AG09309 (cell line): ENCODE data around the gene UMPS.

Experiments
- DNase-seq: peaks from one replicate; pipeline ENCODE4 v3.0.0-alpha.2; 2010; ENCODE audit warnings: low read depth
- H3K4me3 ChIP-seq: 2 replicates; pipeline ENCODE4 v1.5.1; 2011; ENCODE audit warnings: mild to moderate bottlenecking, low read depth, low read length, moderate library complexity; ENCODE audit not compliant: control insufficient read depth
- TF ChIP-seq, protein P1 (sequence below): IDR thresholded peaks from 2 replicates; pipeline ENCODE4 v1.5.1; 2011; ENCODE audit warnings: mild to moderate bottlenecking, low read depth, low read length, inconsistent platforms; ENCODE audit not compliant: insufficient read depth, control insufficient read depth; ENCODE audit errors: missing control alignments

The UMPS gene

DNA sequence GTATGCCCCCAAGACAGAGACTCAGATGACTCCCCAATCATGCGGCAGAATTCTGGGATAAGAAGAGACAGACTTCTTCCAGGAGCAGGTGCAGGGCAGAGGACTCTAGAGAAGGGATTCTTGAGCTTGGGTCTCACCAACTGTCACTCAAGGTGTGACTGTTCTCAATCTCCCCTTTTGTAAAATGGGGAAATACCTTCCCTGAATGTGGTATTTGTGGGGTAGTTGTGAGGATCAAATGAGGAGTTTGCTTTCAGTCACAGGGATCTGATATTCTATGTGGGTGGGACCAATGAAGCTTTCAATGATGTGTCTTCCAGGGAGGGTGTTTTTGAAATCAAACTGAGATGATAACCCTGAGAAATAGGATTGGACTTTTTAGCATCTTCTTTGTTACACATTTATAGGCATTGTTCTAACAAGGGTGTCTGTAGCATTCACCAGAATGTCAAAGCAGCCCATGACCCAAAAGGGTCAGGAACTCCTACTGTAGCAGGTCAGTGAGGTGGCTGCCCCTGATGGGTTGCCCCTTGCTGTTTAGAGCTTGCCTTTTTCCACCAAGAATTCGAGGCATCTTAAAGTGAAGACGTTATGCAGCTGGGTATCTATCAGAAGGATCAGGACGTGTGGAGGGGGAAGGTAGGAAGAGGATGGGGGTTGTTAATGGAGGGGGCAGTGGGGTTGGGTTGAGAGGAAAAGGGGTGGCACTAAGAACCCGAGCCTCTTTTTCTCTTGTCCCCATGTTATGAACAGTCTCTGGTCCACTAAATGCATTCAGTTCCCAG lies 28.8 kb downstream of the UMPS start:
- TF ChIP-seq, protein P1, sequence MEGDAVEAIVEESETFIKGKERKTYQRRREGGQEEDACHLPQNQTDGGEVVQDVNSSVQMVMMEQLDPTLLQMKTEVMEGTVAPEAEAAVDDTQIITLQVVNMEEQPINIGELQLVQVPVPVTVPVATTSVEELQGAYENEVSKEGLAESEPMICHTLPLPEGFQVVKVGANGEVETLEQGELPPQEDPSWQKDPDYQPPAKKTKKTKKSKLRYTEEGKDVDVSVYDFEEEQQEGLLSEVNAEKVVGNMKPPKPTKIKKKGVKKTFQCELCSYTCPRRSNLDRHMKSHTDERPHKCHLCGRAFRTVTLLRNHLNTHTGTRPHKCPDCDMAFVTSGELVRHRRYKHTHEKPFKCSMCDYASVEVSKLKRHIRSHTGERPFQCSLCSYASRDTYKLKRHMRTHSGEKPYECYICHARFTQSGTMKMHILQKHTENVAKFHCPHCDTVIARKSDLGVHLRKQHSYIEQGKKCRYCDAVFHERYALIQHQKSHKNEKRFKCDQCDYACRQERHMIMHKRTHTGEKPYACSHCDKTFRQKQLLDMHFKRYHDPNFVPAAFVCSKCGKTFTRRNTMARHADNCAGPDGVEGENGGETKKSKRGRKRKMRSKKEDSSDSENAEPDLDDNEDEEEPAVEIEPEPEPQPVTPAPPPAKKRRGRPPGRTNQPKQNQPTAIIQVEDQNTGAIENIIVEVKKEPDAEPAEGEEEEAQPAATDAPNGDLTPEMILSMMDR = no peak
- DNase-seq = no peak
- no peak overlapping the region for H3K4me3 ChIP-seq

DNA sequence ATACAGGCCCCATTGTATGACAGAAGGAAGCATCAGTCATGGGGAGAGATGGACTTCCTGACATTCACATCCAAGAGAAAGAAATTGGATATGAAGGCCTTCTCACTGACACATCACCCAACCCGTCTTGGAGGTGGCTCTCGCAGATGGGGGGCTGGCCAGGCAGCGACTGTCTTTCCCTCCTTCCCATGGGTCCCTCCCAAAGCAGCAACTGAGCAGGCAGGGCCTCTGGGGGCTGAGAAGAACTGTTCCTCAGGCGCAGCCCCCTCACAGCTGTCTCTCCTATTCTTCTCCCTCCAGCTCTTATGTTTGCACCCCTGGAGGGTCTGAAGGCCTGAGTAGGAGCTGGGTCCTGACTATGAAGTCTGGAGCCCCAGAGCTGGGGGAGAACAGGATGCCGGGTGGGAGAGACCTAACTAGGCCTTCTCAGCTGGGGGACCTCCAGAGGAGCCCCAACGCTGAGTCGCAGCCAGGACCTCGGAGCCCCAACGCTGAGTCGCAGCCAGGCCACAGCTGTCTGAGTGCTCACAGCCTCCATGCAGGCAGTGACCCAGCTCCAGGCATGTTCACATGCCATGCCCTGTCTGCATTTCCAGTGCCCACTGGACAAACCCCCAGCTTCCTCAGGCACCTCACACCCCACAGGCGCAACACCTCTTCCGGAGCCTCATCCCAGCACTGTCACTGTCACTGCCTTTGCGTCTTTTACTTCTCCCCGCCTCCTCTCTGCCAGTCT lies 29.6 kb downstream of the UMPS start:
- DNase-seq = no peak
- TF ChIP-seq, protein P1 = no peak
- no peak overlapping the region for H3K4me3 ChIP-seq

DNA sequence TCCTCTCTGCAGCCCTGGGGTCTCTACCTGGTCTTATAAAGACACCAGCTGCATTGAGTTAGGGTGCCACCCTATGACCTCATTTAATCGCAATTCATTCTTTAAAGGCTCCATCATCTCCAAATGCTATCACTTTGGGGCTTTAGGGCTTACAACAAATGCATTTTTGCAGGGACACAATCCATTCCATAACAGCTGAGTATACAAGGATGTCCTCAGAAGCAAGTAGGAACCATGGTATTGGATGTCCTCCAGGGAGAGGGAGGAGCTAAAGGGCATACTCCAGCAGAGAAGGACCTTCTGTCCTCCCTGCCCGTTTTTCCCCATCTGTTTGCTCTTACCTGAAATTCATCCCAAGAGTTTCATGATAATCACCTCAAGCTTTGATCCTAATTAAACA lies 30.3 kb downstream of the UMPS start:
- H3K4me3 ChIP-seq = no peak overlapping the region
- DNase-seq = no peak
- TF ChIP-seq, protein P1 = no peak

DNA sequence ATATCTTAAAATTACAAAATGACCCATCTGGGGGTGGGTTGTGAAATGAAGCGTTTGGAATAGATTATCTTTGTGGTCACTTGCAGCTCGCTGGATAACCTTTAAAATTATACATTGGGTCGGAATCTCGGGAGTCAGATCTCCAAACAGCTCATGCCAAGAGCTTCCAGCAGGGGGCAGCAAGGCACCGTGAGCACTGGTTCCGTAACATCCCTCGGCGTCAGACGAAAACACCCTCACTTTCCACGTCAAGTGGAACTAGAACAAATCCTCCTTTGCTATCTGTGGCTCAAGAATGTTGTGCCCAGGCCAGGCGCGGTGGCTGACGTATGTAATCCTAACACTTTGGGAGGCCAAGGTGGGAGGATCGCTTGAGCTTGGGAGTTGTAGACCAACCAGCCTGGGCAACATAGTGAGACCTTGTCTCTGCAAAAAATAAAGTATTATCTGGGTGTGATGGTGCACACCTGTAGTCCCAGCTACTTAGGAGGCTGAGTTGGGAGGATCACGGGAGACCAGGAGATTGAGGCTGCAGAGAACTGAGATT lies 31.1 kb downstream of the UMPS start:
- no peak overlapping the region for H3K4me3 ChIP-seq
- TF ChIP-seq, protein P1 = peak; percentile 94
- DNase-seq = peak; percentile 71

DNA sequence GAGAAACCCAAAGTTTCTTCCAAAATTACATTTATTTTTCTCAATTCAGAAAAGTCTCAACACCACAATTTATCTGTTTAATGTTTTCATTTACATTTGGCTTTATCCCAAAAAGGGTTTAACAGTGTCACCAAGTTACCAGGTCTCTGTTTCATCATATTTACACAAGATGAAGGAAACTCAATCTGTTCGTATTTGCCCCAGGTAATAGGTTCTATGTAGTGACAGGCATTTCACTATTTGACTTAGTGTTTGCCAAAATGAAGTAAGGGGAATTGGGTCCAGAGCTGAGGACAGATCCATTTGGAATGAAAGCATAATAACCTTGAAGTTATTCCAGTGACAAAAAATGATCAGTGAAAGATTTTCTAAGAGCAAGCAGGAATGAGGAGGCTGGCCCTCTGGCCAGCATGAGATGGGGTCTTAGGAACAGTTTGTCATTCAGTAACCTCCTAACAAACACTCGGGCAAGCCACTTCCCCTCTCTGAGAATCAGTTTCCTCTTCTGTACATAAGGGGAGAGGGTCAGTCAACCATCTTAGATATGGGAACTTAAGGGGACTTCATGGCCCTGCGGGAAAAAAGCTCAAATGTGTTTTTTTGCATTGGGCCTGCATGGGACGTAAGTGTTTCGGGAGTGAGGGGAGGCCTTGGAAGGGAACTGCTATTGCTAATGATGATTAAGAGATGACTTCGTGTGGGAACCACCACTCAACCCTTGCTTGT lies 31.8 kb downstream of the UMPS start:
- no peak overlapping the region for H3K4me3 ChIP-seq
- no peak for DNase-seq
- TF ChIP-seq, protein P1 = no peak

DNA sequence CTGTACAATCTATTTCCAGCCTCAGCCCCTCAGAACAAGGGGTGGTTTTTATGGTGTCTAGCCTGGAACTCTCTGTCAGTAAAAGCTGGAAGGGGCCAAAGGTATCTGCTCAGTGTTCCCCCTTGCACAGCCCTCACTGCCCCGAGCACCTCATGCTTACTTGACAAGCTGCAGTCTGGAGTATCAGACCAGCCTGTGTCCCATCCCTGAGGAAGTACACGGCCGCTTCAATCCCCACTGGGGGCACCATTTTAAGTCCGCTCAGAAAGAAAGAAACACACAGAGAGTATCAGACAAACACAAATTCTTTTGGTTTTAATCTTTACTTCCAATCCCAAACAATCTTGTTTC lies 32.4 kb downstream of the UMPS start:
- DNase-seq = no peak
- TF ChIP-seq, protein P1 = no peak
- H3K4me3 ChIP-seq = no peak overlapping the region
